Activated CD4-positive, alpha-beta T cell treated with anti-CD3 and anti-CD28 coated beads for 24 hours (primary cell): ENCODE measurements around the gene CLIC6.
"Not testable (repeated sequence)": the region's sequence is repeated elsewhere in the genome, so short reads cannot be mapped to it uniquely, and the experiment has no call there.

Source experiments
- DNase-seq, 2 donors: peaks; one replicate each; pipeline ENCODE4 v3.0.0-alpha.2; 2020; ENCODE audit warnings: low read depth in 2 of 2

Gene CLIC6

GRCh38 chr21:34693192-34693810, 24.5 kb downstream of the CLIC6 start:
- peak in 1 of 2 donors; percentile 42 for DNase-seq

- no peak for DNase-seq
These were observed 26.6 kb downstream of the CLIC6 start for GRCh38 chr21:34695434-34695833.

GRCh38 chr21:34696121-34696520, 27.3 kb downstream of the CLIC6 start:
- no peak for DNase-seq

- no peak for DNase-seq
These were observed 29.0 kb downstream of the CLIC6 start for GRCh38 chr21:34697826-34698225.

GRCh38 chr21:34698270-34699015, 29.6 kb downstream of the CLIC6 start:
- DNase-seq, result no peak

- no peak for DNase-seq
These were observed 31.8 kb downstream of the CLIC6 start for GRCh38 chr21:34700605-34701004.

- no peak for DNase-seq
These were observed 32.9 kb downstream of the CLIC6 start for GRCh38 chr21:34701726-34702125.

GRCh38 chr21:34702341-34703170, 33.8 kb downstream of the CLIC6 start:
- no peak for DNase-seq

GRCh38 chr21:34703571-34703970, 34.8 kb downstream of the CLIC6 start:
- no peak for DNase-seq

GRCh38 chr21:34704119-34704518, 35.3 kb downstream of the CLIC6 start:
- DNase-seq, result no peak

GRCh38 chr21:34705011-34705410, 36.2 kb downstream of the CLIC6 start:
- DNase-seq, result no peak

GRCh38 chr21:34706337-34706736, 37.5 kb downstream of the CLIC6 start:
- no peak for DNase-seq

GRCh38 chr21:34707876-34708325, 39.1 kb downstream of the CLIC6 start:
- DNase-seq, result peak; percentile 11 to 34

- no peak for DNase-seq
These were observed 44.8 kb downstream of the CLIC6 start for GRCh38 chr21:34713621-34714020.

- DNase-seq, result no peak
These were observed 46.7 kb downstream of the CLIC6 start for GRCh38 chr21:34715518-34715917.

- no peak for DNase-seq
These were observed 47.3 kb downstream of the CLIC6 start for GRCh38 chr21:34715985-34716596.

GRCh38 chr21:34718529-34718928, 49.7 kb downstream of the CLIC6 start:
- DNase-seq, result not testable (repeated sequence)

- peak; percentile 9 to 18 for DNase-seq
These were observed 54.0 kb downstream of the CLIC6 start for GRCh38 chr21:34722684-34723300.

GRCh38 chr21:34724131-34724856, 55.5 kb downstream of the CLIC6 start:
- DNase-seq, result no peak

- no peak for DNase-seq
These were observed 56.0 kb downstream of the CLIC6 start for GRCh38 chr21:34724857-34725195.
